Measurements from ENCODE around the gene CACNB2.

- TF ChIP-seq CTCF (IDR thresholded peaks at IDR 0.05; ENCODE audit: poor library complexity) (no peak), EZH2phosphoT487 (IDR thresholded peaks at IDR 0.05; ENCODE audit: low read depth, severe bottlenecking, unreplicated experiment) (no peak)
Measured at GRCh38 chr10:18381679-18382078, 241.5 kb downstream of the CACNB2 start.

All from hepatocyte (in vitro differentiated cells).